NCI-H1694 (cell line): Measurements from ENCODE around the gene DPF1.

Experiments used
- DNase-seq: peaks from one replicate; lab custom pipeline; 2025; lab: John Stamatoyannopoulos, UW

The DPF1 gene

DNA sequence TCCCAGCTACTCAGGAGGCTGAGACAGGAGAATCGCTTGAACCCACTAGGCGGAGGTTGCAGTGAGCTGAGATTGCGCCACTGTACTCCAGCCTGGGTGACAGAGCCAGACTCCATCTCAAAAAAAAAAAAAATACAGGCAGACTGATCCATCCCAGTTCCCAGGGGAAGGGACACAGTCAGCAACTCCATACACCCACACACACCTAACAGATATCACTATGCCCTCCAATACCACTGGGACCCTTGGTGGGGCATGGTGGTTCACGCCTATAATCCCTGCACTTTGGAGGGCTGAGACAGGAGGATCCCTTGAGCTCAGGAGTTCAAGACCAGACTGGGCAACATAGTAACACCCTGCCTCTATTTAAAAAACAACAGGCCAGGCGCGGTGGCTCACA, 2.6 kb downstream of the DPF1 start:
- no peak for DNase-seq

GRCh38 chr19:38219221-38219620, 4.8 kb downstream of the DPF1 start:
- no peak for DNase-seq

GRCh38 chr19:38218204-38218603, 5.8 kb downstream of the DPF1 start:
- DNase-seq, result no peak

DNA sequence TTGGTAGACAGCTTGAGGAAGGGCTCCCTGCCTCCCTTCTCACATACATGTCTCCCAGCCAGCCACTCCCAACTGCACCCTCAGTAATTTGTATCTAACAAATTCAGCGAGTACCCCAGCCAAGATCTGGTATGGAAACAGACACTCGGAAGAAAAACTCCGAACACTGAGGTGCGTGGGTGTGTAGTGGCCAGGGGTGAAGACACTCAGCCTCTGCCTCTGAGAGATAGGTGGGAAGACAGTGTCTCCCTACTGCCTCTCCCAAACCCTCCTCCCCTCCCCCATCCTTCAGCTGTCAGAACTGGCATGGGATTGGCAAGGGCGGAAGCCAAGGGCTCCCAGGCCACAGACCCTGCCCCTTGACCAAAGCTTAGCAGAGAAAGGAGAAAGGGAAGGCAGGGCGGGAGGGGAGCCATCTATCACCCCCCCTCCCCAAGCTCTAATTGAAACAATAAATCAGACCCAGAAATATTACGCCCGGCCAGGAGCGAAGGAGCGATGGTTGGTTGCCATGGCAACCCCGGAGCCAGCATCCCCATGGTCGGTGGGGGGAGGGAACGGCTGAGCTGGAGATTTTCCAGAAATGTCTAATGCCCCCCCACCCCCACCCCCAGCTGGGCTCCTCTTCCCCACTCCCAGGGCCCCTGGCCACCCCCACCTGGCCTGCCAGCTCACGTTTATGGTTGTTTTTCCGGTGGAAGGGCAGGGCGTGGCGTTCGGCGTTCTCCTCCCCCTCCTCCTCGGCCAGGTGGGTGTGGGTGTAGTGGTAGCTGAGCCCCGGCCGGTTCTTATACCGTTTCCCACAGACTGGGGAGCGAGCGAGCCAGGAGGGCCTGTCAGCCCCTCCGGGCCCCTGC, 7.0 kb downstream of the DPF1 start:
- DNase-seq, result no peak

- no peak for DNase-seq
Observed at GRCh38 chr19:38213911-38214625, 10.0 kb downstream of the DPF1 start.

DNA sequence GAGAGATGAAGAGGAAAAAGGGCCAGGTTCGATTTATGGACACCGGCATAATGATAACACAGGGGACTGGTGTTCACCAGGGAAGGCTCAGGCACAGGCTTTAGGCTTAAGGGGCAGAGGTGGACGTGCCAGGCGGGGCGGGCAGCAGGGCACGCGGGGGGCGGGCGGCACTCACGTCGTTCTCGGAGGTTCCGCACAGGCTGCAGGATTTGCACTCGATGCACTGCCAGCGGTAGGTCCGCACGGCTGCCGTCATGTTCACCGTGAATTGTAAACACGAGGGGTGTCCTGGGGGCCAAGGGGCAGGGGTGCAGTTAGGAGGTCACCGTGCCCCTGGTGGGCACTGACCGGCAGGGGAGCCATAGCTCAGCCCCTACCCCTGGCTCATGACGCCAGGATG, 10.6 kb downstream of the DPF1 start:
- DNase-seq, result no peak

- no peak for DNase-seq
Observed at GRCh38 chr19:38211766-38212165, 12.3 kb downstream of the DPF1 start.

DNA sequence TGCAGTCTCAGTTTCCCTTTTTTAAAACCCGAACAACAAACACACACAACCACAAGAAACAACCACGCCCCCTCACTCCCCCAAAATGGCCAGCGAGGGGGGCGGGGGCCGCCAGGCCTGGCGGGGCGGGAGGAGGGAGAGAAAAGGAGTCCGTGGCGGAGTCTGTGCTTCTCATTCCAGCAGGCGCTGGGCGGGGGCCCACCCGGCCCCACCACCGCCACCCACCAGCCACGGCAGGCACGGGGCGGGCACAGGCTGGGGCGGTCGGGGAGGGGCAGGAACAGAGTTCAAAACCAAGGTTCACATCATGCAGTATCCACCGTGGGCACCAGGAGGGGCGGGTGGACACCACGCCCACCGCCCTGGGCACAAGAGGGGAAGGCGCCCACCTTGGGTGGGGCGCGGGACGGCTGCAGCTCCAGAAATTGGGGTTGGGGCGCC, 12.9 kb downstream of the DPF1 start:
- no peak for DNase-seq

- peak; percentile 76 for DNase-seq
Observed at GRCh38 chr19:38210458-38210987, 13.5 kb downstream of the DPF1 start.

DNA sequence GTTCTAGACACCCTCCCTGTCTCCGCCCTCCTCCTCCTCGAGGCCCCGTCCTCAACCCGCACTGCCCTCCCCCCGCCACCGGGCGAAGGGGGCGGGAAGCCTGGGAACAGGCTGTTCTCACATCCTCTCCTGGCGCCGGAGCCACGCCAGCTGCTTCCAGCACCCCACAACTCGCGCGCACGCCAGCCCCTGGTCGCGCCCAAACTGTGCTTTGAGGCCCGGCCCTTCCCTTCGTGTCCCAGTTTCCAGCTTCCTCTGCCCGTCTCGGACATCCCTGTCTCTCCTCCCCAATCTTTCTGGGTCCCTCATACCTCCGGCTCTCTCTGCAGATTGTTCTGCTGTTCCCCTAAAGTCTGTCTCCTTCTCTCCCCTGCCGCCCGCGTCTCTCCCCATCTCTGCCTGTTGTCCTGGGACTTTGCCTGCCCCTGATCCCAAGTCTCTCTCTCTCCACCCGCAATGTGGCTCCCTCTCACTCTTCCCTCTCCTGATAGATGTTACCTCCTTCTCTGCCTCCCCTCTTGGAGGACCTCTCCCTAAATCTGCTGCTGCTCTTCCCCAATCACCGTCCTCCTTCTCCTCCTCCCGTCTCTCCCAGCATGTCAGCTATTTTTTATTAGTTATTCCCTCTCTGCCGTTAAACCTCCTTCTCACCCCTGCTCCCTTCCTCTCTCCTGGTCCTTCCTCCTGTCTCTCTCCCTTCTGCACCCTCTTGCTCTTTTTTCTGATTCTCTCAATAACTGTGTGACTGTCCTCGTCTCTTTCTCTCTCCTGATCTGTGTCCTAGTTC, 14.2 kb downstream of the DPF1 start:
- DNase-seq, result peak; percentile 48

- no peak for DNase-seq
Observed at GRCh38 chr19:38209152-38209551, 14.9 kb downstream of the DPF1 start.

GRCh38 chr19:38208571-38208970, 15.5 kb downstream of the DPF1 start:
- DNase-seq, result no peak

DNA sequence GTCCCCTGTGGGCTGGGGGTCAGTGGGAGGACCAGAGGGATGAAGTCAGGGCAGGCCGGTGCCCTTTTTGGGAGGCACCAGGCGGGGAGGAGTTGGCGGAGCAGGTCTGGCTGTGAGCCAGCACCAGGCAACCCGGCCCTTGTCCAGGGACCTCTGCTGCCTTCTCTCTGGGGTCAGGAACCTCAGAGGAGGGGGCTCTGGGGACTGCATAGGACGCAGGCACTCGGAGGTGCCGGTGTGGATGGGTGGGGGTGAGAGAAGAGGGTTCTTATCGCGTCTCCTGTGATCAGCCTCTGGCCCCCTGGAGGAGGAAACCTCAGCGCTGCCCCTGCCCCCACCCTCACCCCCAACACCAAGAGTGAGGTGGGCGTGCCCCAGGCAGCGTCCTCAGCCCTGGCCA, 16.5 kb downstream of the DPF1 start:
- no peak for DNase-seq

GRCh38 chr19:38206928-38207327, 17.1 kb downstream of the DPF1 start:
- DNase-seq, result no peak

GRCh38 chr19:38206006-38206745, 17.8 kb downstream of the DPF1 start:
- no peak for DNase-seq

GRCh38 chr19:38204728-38205127, 19.3 kb downstream of the DPF1 start:
- DNase-seq, result no peak

- DNase-seq, result no peak
Observed at GRCh38 chr19:38204096-38204495, 19.9 kb downstream of the DPF1 start.

DNA sequence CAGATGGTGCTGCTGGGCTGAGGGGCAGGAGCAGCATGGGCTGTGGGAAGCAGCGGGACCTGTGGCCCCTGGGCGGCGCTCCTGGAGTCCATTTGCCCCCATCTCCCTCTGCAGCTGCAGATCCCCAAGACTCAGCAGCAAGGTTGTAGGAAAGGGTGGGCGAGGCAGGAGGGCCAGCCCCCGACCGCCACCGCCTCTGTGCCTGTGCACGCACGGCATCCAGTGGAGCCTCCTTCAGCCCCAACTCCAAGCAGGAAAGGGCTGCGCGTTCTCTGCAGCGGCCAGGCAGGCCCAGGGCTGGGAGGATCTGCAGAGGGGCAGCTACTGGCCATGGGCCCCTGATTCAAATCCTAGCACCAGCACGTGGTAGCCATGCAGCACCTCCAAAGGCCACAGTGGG, 20.8 kb downstream of the DPF1 start:
- DNase-seq, result no peak

DNA sequence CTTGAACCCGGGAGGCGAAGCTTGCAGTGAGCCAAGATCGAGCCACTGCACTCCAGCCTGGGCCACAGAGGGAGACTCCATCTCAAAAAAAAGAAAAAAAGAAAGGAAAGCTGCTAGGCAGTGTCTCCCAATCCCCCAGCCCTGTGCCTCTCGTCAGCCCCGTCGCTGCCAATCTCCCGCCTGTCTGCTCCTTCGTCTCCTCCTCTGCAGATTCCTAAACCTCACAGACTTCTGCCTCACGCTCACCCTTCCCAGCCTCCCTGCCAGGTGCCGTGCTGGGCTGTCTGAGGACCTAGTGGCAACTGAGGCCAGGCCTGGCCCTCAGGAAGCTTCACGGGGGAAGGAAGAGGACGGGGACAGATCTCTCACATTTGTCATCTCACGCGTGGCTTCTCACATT, 21.5 kb downstream of the DPF1 start:
- DNase-seq, result no peak

GRCh38 chr19:38201731-38202130, 22.3 kb downstream of the DPF1 start:
- DNase-seq, result no peak

DNA sequence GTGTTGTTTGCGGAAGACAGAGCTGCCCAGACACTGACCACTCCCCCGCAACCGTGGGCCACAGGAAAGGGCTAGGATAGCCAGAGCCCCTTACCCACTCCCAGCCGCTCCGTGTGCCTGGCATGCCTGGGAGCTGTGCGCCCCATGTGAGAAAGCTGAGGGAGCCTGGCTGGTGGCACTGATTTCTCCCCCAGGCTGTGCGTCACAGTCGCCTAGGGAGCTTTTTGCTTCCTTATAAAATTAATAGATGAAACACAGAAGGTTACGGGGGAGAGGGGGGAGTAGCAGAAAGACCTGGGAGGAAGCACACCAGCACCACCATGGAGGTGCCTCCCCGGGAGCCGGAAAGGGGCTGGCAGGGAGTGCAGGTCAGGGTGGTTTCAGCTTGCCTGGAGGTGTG, 24.7 kb downstream of the DPF1 start:
- no peak for DNase-seq
